BE2C (cell line): ENCODE results near the gene TMEM181.

Experiments
- DNase-seq: peaks from one replicate; pipeline ENCODE4 v3.0.0-alpha.2; 2020
- H3K27me3 ChIP-seq: fragments of 250-450 bp; sonication (Bioruptor Pico); 2 replicates; pipeline ENCODE4 v1.5.1; 2020; ENCODE audit warnings: mild to moderate bottlenecking
- H3K36me3 ChIP-seq: fragments of 250-450 bp; sonication (Bioruptor Pico); 2 replicates; pipeline ENCODE4 v1.5.1; 2020; ENCODE audit warnings: mild to moderate bottlenecking
- H3K4me1 ChIP-seq: fragments of 250-450 bp; sonication (Bioruptor Pico); 2 replicates; pipeline ENCODE4 v1.5.1; 2020
- H3K4me3 ChIP-seq: 2 replicates; pipeline ENCODE4 v1.5.1; 2011; ENCODE audit warnings: low read depth, low read length
- H3K9me3 ChIP-seq: fragments of 250-450 bp; sonication (Bioruptor Pico); 2 replicates; pipeline ENCODE4 v1.5.1; 2020
- TF ChIP-seq, protein P1 (sequence below): IDR thresholded peaks from 2 replicates; pipeline ENCODE4 v1.5.1; 2012; ENCODE audit warnings: mild to moderate bottlenecking, low read depth, low read length

TMEM181 gene

DNA sequence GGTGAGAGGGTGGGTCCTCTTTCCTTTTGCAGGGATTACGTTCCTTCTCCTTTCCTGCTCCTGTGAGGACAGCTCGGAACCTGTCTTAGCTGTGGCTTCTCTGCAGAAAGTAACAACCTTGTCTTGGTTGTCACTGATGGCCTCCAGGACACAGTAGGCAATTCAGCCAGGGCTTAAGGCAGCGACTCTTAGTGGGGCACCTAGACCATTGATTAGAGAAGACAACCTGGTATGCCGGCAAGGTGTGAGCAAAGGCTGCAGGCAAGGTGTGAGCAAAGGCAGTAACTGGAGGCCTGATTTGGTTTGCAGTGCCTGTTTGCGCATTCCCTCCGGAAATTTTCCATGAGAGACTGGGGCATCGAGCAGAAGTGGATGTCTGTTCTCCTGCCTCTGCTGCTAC lies 47.0 kb downstream of the TMEM181 start:
- no peak for DNase-seq
- no peaks in the 10 kb centered on the region for H3K27me3 ChIP-seq
- H3K4me3 ChIP-seq = no peak overlapping the region
- no peaks in the 10 kb centered on the region for H3K9me3 ChIP-seq
- peaks cover 10% of the 10 kb centered on the region for H3K4me1 ChIP-seq
- H3K36me3 ChIP-seq = peaks cover 62% of the 10 kb centered on the region
- TF ChIP-seq, protein P1, sequence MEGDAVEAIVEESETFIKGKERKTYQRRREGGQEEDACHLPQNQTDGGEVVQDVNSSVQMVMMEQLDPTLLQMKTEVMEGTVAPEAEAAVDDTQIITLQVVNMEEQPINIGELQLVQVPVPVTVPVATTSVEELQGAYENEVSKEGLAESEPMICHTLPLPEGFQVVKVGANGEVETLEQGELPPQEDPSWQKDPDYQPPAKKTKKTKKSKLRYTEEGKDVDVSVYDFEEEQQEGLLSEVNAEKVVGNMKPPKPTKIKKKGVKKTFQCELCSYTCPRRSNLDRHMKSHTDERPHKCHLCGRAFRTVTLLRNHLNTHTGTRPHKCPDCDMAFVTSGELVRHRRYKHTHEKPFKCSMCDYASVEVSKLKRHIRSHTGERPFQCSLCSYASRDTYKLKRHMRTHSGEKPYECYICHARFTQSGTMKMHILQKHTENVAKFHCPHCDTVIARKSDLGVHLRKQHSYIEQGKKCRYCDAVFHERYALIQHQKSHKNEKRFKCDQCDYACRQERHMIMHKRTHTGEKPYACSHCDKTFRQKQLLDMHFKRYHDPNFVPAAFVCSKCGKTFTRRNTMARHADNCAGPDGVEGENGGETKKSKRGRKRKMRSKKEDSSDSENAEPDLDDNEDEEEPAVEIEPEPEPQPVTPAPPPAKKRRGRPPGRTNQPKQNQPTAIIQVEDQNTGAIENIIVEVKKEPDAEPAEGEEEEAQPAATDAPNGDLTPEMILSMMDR = no peak

DNA sequence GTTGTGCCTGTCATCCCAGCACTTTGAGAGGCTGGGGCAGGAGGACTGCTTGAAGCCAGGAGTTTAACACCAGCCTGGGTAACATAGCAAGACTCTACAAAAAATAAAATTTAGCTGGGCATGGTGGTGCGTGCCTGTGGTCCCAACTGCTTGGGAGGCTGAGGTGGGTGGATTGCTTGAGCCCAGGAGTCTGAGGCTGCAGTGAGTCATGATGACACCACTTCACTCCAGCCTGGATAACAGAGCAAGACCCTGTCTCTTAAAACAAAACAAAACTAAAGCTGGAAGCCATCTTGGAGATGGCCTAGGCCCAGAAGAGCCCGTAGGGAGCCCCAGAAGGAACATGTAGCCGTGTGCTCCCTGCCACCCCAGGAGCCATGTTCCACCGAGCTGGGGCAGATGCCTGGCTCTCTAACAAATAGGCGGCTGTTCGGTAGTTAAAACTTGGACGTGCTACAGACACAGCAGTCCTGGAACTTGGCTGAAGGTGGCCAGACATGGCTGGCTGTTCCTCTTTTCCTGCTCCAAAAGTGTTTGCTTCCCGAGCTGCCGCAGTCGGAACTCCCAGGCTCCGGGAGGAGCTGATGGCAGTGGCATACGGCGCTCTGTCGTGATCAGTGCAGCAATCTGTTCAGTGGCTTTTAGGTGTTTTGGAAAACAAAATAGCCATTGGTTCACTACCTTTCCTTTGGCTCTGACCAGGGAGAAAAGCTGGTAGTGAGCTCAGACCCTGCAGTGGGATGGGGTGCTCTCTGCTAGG lies 47.7 kb downstream of the TMEM181 start:
- TF ChIP-seq, protein P1 = no peak
- Histone ChIP-seq H3K4me3 (no peak overlapping the region), H3K4me1 (peaks cover 10% of the 10 kb centered on the region), H3K36me3 (peaks cover 62% of the 10 kb centered on the region), H3K27me3 (no peaks in the 10 kb centered on the region), H3K9me3 (no peaks in the 10 kb centered on the region)
- DNase-seq = no peak

DNA sequence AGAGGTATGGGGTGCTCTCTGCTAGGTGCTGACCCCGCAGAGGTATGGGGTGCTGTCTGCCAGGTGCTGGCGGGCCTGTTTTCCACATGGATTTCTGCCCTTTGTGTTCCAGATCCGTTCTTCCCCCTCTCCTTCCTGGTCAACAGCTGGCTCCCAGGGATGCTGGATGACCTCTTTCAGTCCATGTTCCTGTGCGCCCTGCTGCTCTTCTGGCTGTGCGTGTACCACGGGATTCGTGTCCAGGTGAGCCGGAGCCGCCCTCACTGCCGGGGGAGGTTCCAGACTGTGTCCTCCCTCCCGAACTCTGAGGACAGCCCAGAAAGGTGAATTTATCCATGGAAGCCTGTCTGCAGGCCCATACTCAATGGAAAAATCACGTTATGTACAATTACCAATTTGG lies 48.3 kb downstream of the TMEM181 start:
- Histone ChIP-seq H3K9me3 (no peaks in the 10 kb centered on the region), H3K4me3 (no peak overlapping the region), H3K4me1 (peaks cover 10% of the 10 kb centered on the region), H3K36me3 (peaks cover 65% of the 10 kb centered on the region), H3K27me3 (no peaks in the 10 kb centered on the region)
- no peak for DNase-seq
- TF ChIP-seq, protein P1 = no peak

DNA sequence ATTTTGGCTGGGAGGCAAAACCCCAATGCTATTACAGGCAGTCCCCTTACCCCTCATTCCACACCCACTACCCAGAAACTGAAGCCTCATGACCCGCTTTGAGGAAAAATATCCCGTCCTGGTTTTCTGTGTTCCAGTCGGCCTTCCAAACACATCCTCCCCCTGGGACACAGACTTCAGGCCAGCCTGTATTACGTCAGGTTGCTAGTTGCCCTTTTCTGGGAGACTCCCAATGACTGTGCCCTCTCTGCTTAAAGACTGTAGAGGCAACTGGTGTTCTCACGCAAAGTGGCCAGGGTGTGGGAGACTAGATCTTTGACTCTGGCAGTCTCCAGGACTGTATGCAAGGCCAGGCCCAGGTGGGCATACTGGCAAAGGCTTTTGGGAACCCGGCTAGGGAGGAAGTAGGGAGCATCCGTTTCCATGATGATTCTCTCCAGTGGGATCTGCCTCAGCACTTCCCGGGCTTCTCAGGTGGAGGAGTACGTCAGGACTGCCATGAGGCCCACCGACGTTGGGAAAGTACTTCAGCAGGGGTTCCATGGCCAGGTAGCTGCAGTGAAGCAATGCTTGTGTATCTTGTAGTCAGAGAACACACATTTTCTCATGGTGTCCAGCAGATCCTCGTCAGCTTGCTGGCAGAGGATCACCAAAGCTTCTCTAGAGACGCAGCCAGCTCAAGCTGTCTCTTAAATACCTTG lies 49.7 kb downstream of the TMEM181 start:
- TF ChIP-seq, protein P1 = no peak
- Histone ChIP-seq H3K27me3 (no peaks in the 10 kb centered on the region), H3K4me1 (0 out of 2 replicates have a peak, but pooled peaks cover 4% of the 10 kb centered on the region), H3K36me3 (peaks cover 74% of the 10 kb centered on the region), H3K9me3 (no peaks in the 10 kb centered on the region), H3K4me3 (no peak overlapping the region)
- DNase-seq = no peak

DNA sequence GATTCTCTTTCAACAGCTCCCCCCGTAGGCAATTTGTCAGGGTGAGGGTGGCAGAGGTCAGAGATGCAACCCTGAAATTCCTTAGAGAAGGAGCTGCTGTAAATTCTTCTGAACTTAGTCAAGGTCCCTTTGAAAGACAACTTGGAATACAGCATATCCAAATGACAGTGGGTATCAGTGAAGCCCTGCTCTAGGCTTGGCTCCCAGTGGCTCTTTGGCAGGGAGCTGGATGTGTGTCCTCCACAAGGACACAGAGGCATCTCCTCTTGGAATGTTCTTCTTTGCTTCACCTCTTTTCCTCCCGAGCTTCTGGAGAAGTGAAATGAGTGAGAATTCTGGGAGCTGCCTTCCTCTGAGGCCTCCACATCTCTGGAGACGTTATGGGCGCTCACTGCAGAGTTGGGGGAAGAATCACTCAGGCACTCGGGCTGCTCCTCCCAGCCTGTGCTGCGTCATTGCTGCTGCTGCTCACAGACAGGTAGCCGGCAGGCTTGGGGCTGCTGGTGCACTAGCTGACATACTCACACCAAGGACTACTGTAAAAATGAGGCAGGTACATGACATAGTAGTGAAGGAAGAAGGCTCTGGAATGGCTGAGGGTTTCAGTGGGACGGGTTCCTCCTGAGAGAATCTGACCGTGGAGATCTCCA lies 50.6 kb downstream of the TMEM181 start:
- DNase-seq = no peak
- H3K36me3 ChIP-seq = peaks cover 77% of the 10 kb centered on the region
- TF ChIP-seq, protein P1 = no peak
- H3K4me1 ChIP-seq = 0 out of 2 replicates have a peak, but pooled peaks cover 4% of the 10 kb centered on the region
- H3K27me3 ChIP-seq = no peaks in the 10 kb centered on the region
- H3K4me3 ChIP-seq = no peak overlapping the region
- H3K9me3 ChIP-seq = no peaks in the 10 kb centered on the region
